Mesothelial cell of epicardium (in vitro differentiated cells): ENCODE data around the gene IFNA13. TPM values are rescaled to one million over a fixed set of nuclear protein-coding genes. Genes with fewer than 3 reads are reported as not detected.

Experiments used
- DNase-seq, 2 experiments: peaks; one replicate each; pipeline ENCODE4 v3.0.0; 2021; ENCODE audit warnings: low spot score in 2 of 2; ENCODE audit not compliant: unreplicated experiment in 2 of 2
- H3K27ac Mint-ChIP-seq: 2 replicates; pipeline ENCODE4 v1.8.0; 2021; ENCODE audit warnings: mixed read lengths
- H3K27me3 Mint-ChIP-seq: 2 replicates; pipeline ENCODE4 v1.8.0; 2021; ENCODE audit warnings: low read depth, mixed read lengths
- H3K36me3 Mint-ChIP-seq: 2 replicates; pipeline ENCODE4 v1.8.0; 2021; ENCODE audit warnings: mixed read lengths
- H3K4me1 Mint-ChIP-seq: 2 replicates; pipeline ENCODE4 v1.8.0; 2021; ENCODE audit warnings: mixed read lengths
- H3K4me3 Mint-ChIP-seq: 2 replicates; pipeline ENCODE4 v1.8.0; 2021; ENCODE audit warnings: mild to moderate bottlenecking, moderate library complexity, mixed read lengths
- H3K9me3 Mint-ChIP-seq: 2 replicates; pipeline ENCODE4 v1.8.0; 2021; ENCODE audit warnings: mixed read lengths
- total RNA-seq: library from RNA; stranded (reverse); gene quantifications from 3 replicates; pipeline ENCODE4 v1.2.1, GENCODE V29; 2021
- TF ChIP-seq, protein P1 (sequence below): fragments of 200-600 bp; sonication (generic); IDR thresholded peaks from one replicate; pipeline ENCODE4 v1.5.0; 2021; ENCODE audit warnings: antibody characterized with exemption; ENCODE audit not compliant: unreplicated experiment

IFNA13 gene
- total RNA-seq, 1 donor from 2014 or later = 1.0 TPM

DNA sequence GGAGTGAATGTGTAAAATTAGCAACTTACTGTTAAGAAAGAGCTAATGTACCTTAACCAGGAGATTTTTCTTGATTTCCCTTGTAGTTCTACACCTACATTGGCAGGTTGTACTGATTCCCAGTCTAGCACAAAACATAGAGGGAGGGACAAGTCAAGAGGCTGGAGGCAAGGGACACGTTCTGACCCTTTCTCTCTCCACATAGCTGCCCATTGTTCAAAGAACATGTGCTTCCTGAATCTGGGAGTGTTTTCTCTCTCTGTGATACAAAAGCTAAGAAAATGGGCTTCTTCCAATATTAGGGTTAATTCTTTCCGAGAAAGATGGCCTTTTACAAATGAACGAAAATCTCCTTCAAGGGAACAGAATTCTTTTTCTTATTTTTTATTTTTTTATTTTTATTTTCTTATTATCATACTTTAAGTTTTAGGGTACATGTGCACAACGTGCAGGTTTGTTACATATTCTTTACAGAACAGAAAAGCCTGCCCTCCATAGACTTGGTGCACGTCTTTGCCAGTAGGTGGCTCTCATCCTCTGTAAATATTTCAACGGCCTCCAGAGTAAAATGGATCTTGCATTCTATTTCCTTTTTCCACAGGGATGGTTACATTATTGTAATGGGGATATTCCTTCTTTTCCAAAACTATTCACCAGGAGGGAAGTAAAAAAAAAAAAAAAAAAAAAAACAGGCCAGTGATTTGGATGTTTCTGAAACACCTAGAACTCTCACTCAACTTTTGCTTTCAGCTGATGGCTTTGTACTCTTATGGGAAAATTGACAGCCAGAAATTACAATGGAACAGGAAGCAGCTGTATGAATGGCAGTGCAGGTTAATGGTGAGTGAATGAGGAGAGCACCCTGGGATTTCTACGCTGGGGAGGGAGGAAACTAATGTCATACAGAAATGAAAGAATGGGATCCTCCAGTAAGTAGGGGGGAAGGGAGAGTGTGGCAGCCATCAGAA is 49.6 kb downstream of the IFNA13 start:
- Mint-ChIP-seq H3K27me3 (peaks cover 6% of the 10 kb centered on the region), H3K4me1 (peaks cover 13% of the 10 kb centered on the region), H3K9me3 (no peaks in the 10 kb centered on the region), H3K4me3 (no peak overlapping the region), H3K27ac (no peak overlapping the region), H3K36me3 (peaks cover 7% of the 10 kb centered on the region)
- DNase-seq = no peak
- TF ChIP-seq, protein P1, sequence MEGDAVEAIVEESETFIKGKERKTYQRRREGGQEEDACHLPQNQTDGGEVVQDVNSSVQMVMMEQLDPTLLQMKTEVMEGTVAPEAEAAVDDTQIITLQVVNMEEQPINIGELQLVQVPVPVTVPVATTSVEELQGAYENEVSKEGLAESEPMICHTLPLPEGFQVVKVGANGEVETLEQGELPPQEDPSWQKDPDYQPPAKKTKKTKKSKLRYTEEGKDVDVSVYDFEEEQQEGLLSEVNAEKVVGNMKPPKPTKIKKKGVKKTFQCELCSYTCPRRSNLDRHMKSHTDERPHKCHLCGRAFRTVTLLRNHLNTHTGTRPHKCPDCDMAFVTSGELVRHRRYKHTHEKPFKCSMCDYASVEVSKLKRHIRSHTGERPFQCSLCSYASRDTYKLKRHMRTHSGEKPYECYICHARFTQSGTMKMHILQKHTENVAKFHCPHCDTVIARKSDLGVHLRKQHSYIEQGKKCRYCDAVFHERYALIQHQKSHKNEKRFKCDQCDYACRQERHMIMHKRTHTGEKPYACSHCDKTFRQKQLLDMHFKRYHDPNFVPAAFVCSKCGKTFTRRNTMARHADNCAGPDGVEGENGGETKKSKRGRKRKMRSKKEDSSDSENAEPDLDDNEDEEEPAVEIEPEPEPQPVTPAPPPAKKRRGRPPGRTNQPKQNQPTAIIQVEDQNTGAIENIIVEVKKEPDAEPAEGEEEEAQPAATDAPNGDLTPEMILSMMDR = peak; percentile 60

Other genes with a start within 250 kb of the IFNA13 start
- not detected in 3 replicates for gene IFNW1, start 226.2 kb downstream of the IFNA13 start, total RNA-seq
- gene IFNA21, start 201.4 kb downstream of the IFNA13 start, total RNA-seq = not detected in 3 replicates
- not detected in 3 replicates for gene IFNA4, start 180.5 kb downstream of the IFNA13 start, total RNA-seq
- gene IFNA7, start 165.9 kb downstream of the IFNA13 start, total RNA-seq = not detected in 3 replicates
- gene IFNA10, start 160.9 kb downstream of the IFNA13 start, total RNA-seq = not detected in 3 replicates
- not detected in 3 replicates for gene IFNA16, start 150.7 kb downstream of the IFNA13 start, total RNA-seq
- not detected in 3 replicates for gene IFNA17, start 139.8 kb downstream of the IFNA13 start, total RNA-seq
- not detected in 3 replicates for gene IFNA14, start 128.1 kb downstream of the IFNA13 start, total RNA-seq
- not detected in 3 replicates for gene IFNA5, start 62.7 kb downstream of the IFNA13 start, total RNA-seq
- 36.7 to 37.5 TPM (median 36.9 TPM) in 3 replicates for gene KLHL9, start 32.7 kb downstream of the IFNA13 start, total RNA-seq
- 0.14 TPM in 1 of 3 replicates, not detected in the others for gene IFNA6, start 17.2 kb downstream of the IFNA13 start, total RNA-seq
- 0.34 to 0.62 TPM (median 0.58 TPM) in 3 replicates for gene IFNA2, start 17.3 kb upstream of the IFNA13 start, total RNA-seq
- gene IFNA8, start 41.1 kb upstream of the IFNA13 start, total RNA-seq = not detected in 3 replicates
- not detected in 3 replicates for gene IFNA1, start 72.4 kb upstream of the IFNA13 start, total RNA-seq
- gene IFNE, start 114.3 kb upstream of the IFNA13 start, total RNA-seq = 1.6 to 2.0 TPM (median 1.7 TPM) in 3 replicates